Body of pancreas (tissue), 4 donors: ENCODE data around the gene ERRFI1. TPM values are rescaled to one million over a fixed set of nuclear protein-coding genes. Genes with fewer than 3 reads are reported as not detected.

ENCODE experiments used
- ATAC-seq: fragments of 150-250 bp; one replicate; pipeline ENCODE4 v1.9.1; 2016
- DNase-seq, 4 donors: peaks; one replicate each; pipeline ENCODE4 v3.0.0-alpha.2; 2019
- H3K27ac ChIP-seq, 4 donors: fragments of 200-600 bp; sonication (generic); 1 replicate in 3 of 4; 2 replicates in 1 of 4; pipeline versions ENCODE4 v1.5.1 to v1.6.1; 2016 to 2019; ENCODE audit warnings: mild to moderate bottlenecking in 1 of 4, mixed read lengths in 1 of 4, moderate library complexity in 1 of 4
- H3K27me3 ChIP-seq, 2 donors: fragments of 200-600 bp; sonication (generic); one replicate each; pipeline ENCODE4 v1.6.0; 2016; ENCODE audit warnings: mild to moderate bottlenecking in 1 of 2
- H3K36me3 ChIP-seq, 2 donors: fragments of 200-600 bp; sonication (generic); replicated peaks in 1 of 2; 2 replicates each; pipeline ENCODE4 v1.5.1; 2016; ENCODE audit warnings: low read depth in 2 of 2; ENCODE audit not compliant: insufficient read depth in 1 of 2
- H3K4me1 ChIP-seq: fragments of 200-600 bp; sonication (generic); one replicate; pipeline ENCODE4 v1.6.0; 2016
- H3K4me3 ChIP-seq, 2 donors: fragments of 200-600 bp; sonication (generic); 1 replicate in 1 of 2; 2 replicates in 1 of 2; pipeline ENCODE4 v1.5.1; 2016 to 2019
- H3K9me3 ChIP-seq, 3 donors: fragments of 200-600 bp; sonication (generic); 1 replicate in 2 of 3; 2 replicates in 1 of 3; pipeline ENCODE4 v1.5.1; 2016
- CTCF ChIP-seq, 7 experiments: fragments of 450-650 bp in 4 of 7; fragments of 200-600 bp in 3 of 7; sonication (generic) in 3 of 7; IDR thresholded peaks; one replicate each; pipeline ENCODE4 v1.5.1; 2016 to 2019; ENCODE audit warnings: antibody characterized with exemption in 7 of 7
- POLR2A ChIP-seq, 3 donors: fragments of 450-650 bp; IDR thresholded peaks; one replicate each; pipeline ENCODE4 v1.6.1; 2016; ENCODE audit warnings: antibody characterized with exemption in 3 of 3, mild to moderate bottlenecking in 2 of 3
- WGBS, 2 donors: methylation state at CpG; one replicate each; pipeline ENCODE4 v1.1.5; 2017; 5-methylcytosine and 5-hydroxymethylcytosine counted together
- intact Hi-C: fragments of 100-400 bp; cut with DNase I; formaldehyde crosslinking; loops from one replicate; pipeline ENCODE4 v1.15.1; 2023
- total RNA-seq, 2 donors: library from RNA; depleted of rRNA; stranded (reverse); fragments of >200 nt; gene quantifications; one replicate each; pipeline ENCODE4 v1.1.0, GENCODE V29; 2016

ERRFI1 gene
- total RNA-seq, 2 donors from 2014 or later = 127 to 273 TPM

- no peak for ATAC-seq
- no peaks in the 10 kb centered on the region for H3K36me3 ChIP-seq
- intact Hi-C loops = no loop called here
- no peak for DNase-seq
- H3K9me3 ChIP-seq = no peaks in the 10 kb centered on the region
- H3K27ac ChIP-seq = no peak overlapping the region
- H3K4me3 ChIP-seq = no peak overlapping the region
- TF ChIP-seq CTCF (IDR thresholded peaks at IDR 0.05) = no peak
- TF ChIP-seq POLR2A (IDR thresholded peaks at IDR 0.05) = no peak
- no peaks in the 10 kb centered on the region for H3K27me3 ChIP-seq
- WGBS, 2 donors = 95 to 100% methylated on average over 1 of the region's 1 CpG
- no peaks in the 10 kb centered on the region for H3K4me1 ChIP-seq
Measured at GRCh38 chr1:7994827-7995226, 31.3 kb downstream of the ERRFI1 start.

- no peak overlapping the region for H3K4me3 ChIP-seq
- H3K9me3 ChIP-seq = no peaks in the 10 kb centered on the region
- TF ChIP-seq CTCF (IDR thresholded peaks at IDR 0.05) (no peak), POLR2A (IDR thresholded peaks at IDR 0.05) (no peak)
- H3K27me3 ChIP-seq = no peaks in the 10 kb centered on the region
- no peaks in the 10 kb centered on the region for H3K4me1 ChIP-seq
- no peak for ATAC-seq
- WGBS, 2 donors = 83 to 91% methylated on average over 18 to 19 of the region's 19 CpGs
- intact Hi-C loops = no loop called here
- no peaks in the 10 kb centered on the region for H3K36me3 ChIP-seq
- no peak overlapping the region for H3K27ac ChIP-seq
- DNase-seq = no peak
Measured at GRCh38 chr1:7993593-7994479, 32.3 kb downstream of the ERRFI1 start.

- H3K9me3 ChIP-seq = no peaks in the 10 kb centered on the region
- no peaks in the 10 kb centered on the region for H3K36me3 ChIP-seq
- no peaks in the 10 kb centered on the region for H3K27me3 ChIP-seq
- H3K4me1 ChIP-seq = no peaks in the 10 kb centered on the region
- no peak overlapping the region for H3K4me3 ChIP-seq
- DNase-seq = no peak
- TF ChIP-seq POLR2A (IDR thresholded peaks at IDR 0.05) (no peak), CTCF (IDR thresholded peaks at IDR 0.05) (no peak)
- WGBS, 2 donors = 88% methylated on average over 4 of the region's 4 CpGs
- H3K27ac ChIP-seq = no peak overlapping the region
- no peak for ATAC-seq
- intact Hi-C loops = no loop called here
Measured at GRCh38 chr1:7992885-7993284, 33.2 kb downstream of the ERRFI1 start.

- peak in 2 of 4 donors; percentile 20 to 43 for DNase-seq
- no peaks in the 10 kb centered on the region for H3K36me3 ChIP-seq
- WGBS, 2 donors = 82 to 84% methylated on average over 12 to 18 of the region's 18 CpGs
- no peaks in the 10 kb centered on the region for H3K27me3 ChIP-seq
- TF ChIP-seq CTCF (IDR thresholded peaks at IDR 0.05) (no peak), POLR2A (IDR thresholded peaks at IDR 0.05) (no peak)
- no peaks in the 10 kb centered on the region for H3K9me3 ChIP-seq
- no peak overlapping the region for H3K4me3 ChIP-seq
- H3K4me1 ChIP-seq = no peaks in the 10 kb centered on the region
- ATAC-seq = peak; percentile 38
- peak overlapping the region in 2 of 4 donors; percentile 6 to 36 for H3K27ac ChIP-seq
- intact Hi-C loops = no loop called here
Measured at GRCh38 chr1:7991504-7992440, 34.3 kb downstream of the ERRFI1 start.
